GM19324 (cell line): ENCODE data around the gene MAN2A2.
"Not testable (repeated sequence)": the region's sequence is repeated elsewhere in the genome, so short reads cannot be mapped to it uniquely, and the experiment has no call there.

Experiments used
- ATAC-seq: cut with Tn5 transposase; IDR thresholded peaks from one replicate; pipeline ENCODE4 v1.9.1; 2021; ENCODE audit warnings: mild to moderate bottlenecking, moderate library complexity; ENCODE audit not compliant: unreplicated experiment, low FRiP score

Gene MAN2A2

GRCh38 chr15:90870354-90871138, 32.6 kb upstream of the MAN2A2 start:
- no peak for ATAC-seq

- ATAC-seq: peak; percentile 37
Measured at GRCh38 chr15:90871139-90871715, 31.9 kb upstream of the MAN2A2 start.

- ATAC-seq: peak; percentile 42
Measured at GRCh38 chr15:90871716-90872485, 31.2 kb upstream of the MAN2A2 start.

GRCh38 chr15:90872486-90873184, 30.5 kb upstream of the MAN2A2 start:
- no peak for ATAC-seq

- ATAC-seq: no peak
Measured at GRCh38 chr15:90873488-90873997, 29.6 kb upstream of the MAN2A2 start.

GRCh38 chr15:90873998-90874605, 29.0 kb upstream of the MAN2A2 start:
- no peak for ATAC-seq

- not testable (repeated sequence) for ATAC-seq
Measured at GRCh38 chr15:90874986-90875385, 28.1 kb upstream of the MAN2A2 start.

GRCh38 chr15:90875549-90875981, 27.5 kb upstream of the MAN2A2 start:
- no peak for ATAC-seq

- ATAC-seq: no peak
Measured at GRCh38 chr15:90876046-90876445, 27.1 kb upstream of the MAN2A2 start.

- no peak for ATAC-seq
Measured at GRCh38 chr15:90876512-90877170, 26.5 kb upstream of the MAN2A2 start.

GRCh38 chr15:90877315-90877714, 25.8 kb upstream of the MAN2A2 start:
- no peak for ATAC-seq

- no peak for ATAC-seq
Measured at GRCh38 chr15:90877996-90878395, 25.1 kb upstream of the MAN2A2 start.

GRCh38 chr15:90878660-90879059, 24.4 kb upstream of the MAN2A2 start:
- no peak for ATAC-seq

GRCh38 chr15:90879730-90880366, 23.3 kb upstream of the MAN2A2 start:
- ATAC-seq: no peak

GRCh38 chr15:90880381-90881145, 22.5 kb upstream of the MAN2A2 start:
- ATAC-seq: no peak

GRCh38 chr15:90881181-90881977, 21.7 kb upstream of the MAN2A2 start:
- no peak for ATAC-seq

GRCh38 chr15:90881978-90882721, 21.0 kb upstream of the MAN2A2 start:
- ATAC-seq: no peak
